Measurements from ENCODE around the gene RIGI.

GRCh38 chr9:32554107-32554506 lies 28.1 kb upstream of the RIGI start:
- no peak for TF ChIP-seq SUZ12 (IDR thresholded peaks at IDR 0.05)
- no peak for TF ChIP-seq FOXA1 (IDR thresholded peaks at IDR 0.05)
- no peak for TF ChIP-seq SP1 (IDR thresholded peaks at IDR 0.05)
- TF ChIP-seq HDGF (IDR thresholded peaks at IDR 0.05; ENCODE audit: borderline replicate concordance) = no peak
- no peak for TF ChIP-seq CTBP1 (IDR thresholded peaks at IDR 0.05; ENCODE audit: borderline replicate concordance)
- no peak for TF ChIP-seq ARNT (IDR thresholded peaks at IDR 0.05)
- no peak for TF ChIP-seq BHLHE40 (IDR thresholded peaks at IDR 0.05; ENCODE audit: borderline replicate concordance)
- no peak for TF ChIP-seq PKNOX1 (IDR thresholded peaks at IDR 0.05)
- no peak for TF ChIP-seq L3MBTL2 (conservative IDR thresholded peaks at IDR 0.05)
- no peak for TF ChIP-seq ELF4 (IDR thresholded peaks at IDR 0.05)
- no peak for TF ChIP-seq FOXK2 (IDR thresholded peaks at IDR 0.05)
- no peak for TF ChIP-seq ZNF384 (IDR thresholded peaks at IDR 0.05)

Measured in HEK293T (cell line).